Measurements from ENCODE around the gene PLEKHG4.

The PLEKHG4 gene

DNA sequence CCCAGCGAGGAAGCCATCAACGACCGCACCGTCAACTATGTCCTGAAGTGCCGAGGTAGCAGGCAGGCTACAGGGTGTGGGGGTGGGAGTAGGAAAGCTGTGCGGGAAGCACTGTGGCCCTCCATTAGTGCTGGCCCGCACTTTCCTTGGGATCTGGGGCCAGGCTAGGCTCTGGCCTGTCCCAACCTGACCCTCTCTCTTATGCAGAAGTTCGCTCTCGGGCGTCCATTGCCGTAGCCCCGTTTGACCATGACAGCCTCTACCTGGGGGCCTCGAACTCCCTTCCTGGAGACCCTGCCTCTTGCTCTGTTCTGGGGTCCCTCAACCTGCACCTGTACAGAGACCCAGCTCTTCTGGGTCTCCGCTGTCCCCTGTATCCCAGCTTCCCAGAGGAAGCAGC is 8.6 kb downstream of the PLEKHG4 start:
- no peaks in the 10 kb centered on the region for H3K36me3 ChIP-seq (ENCODE audit: control insufficient read depth in 2 of 2, insufficient read depth in 2 of 2, low read length in 2 of 2)
- H3K27me3 ChIP-seq (ENCODE audit: control insufficient read depth in 2 of 2, insufficient read depth in 2 of 2, low read length in 2 of 2), result no peaks in the 10 kb centered on the region
- H3K4me1 ChIP-seq (ENCODE audit: control insufficient read depth in 2 of 2, insufficient read depth in 2 of 2, low read length in 2 of 2), result peaks cover 0 to 4% of the 10 kb centered on the region in 2 donors
- H3K4me3 ChIP-seq (ENCODE audit: low read length in 2 of 2), result no peak overlapping the region
- H3K9me3 ChIP-seq (ENCODE audit: control insufficient read depth in 2 of 2, low read length in 2 of 2), result no peaks in the 10 kb centered on the region
- H3K9ac ChIP-seq (ENCODE audit: low read depth in 1 of 2, low read length in 2 of 2), result no peak overlapping the region
- H3K27ac ChIP-seq (ENCODE audit: low read depth in 2 of 2, low read length in 2 of 2), result no peak overlapping the region

DNA sequence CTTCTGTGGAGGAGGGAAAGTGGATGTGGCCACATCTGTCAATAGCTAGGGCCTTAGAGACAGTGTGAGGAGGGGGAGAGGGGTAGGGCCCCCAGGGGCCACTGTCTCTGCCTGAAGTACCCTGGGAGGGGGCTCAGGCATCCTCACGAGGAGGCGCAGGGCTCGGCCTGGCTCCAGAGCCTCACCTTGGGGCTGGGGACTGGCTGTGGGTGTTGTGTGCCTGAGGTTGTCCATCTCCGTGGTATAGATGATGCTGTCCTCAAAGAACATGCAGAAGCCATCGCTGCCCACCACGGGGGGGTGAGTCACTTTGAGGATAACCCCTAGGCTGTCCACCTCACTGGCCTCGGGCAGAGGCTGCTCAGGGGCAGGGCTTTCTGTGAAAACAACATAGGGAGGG is 12.1 kb downstream of the PLEKHG4 start:
- Histone ChIP-seq H3K9me3 (ENCODE audit: control insufficient read depth in 2 of 2, low read length in 2 of 2) (no peaks in the 10 kb centered on the region), H3K4me1 (ENCODE audit: control insufficient read depth in 2 of 2, insufficient read depth in 2 of 2, low read length in 2 of 2) (no peaks in the 10 kb centered on the region), H3K9ac (ENCODE audit: low read depth in 1 of 2, low read length in 2 of 2) (no peak overlapping the region), H3K27ac (ENCODE audit: low read depth in 2 of 2, low read length in 2 of 2) (no peak overlapping the region), H3K36me3 (ENCODE audit: control insufficient read depth in 2 of 2, insufficient read depth in 2 of 2, low read length in 2 of 2) (no peaks in the 10 kb centered on the region), H3K27me3 (ENCODE audit: control insufficient read depth in 2 of 2, insufficient read depth in 2 of 2, low read length in 2 of 2) (no peaks in the 10 kb centered on the region), H3K4me3 (ENCODE audit: low read length in 2 of 2) (no peak overlapping the region)

- no peaks in the 10 kb centered on the region for H3K27me3 ChIP-seq (ENCODE audit: control insufficient read depth in 2 of 2, insufficient read depth in 2 of 2, low read length in 2 of 2)
- H3K4me1 ChIP-seq (ENCODE audit: control insufficient read depth in 2 of 2, insufficient read depth in 2 of 2, low read length in 2 of 2), result no peaks in the 10 kb centered on the region
- no peak overlapping the region for H3K27ac ChIP-seq (ENCODE audit: low read depth in 2 of 2, low read length in 2 of 2)
These were observed 14.9 kb downstream of the PLEKHG4 start for GRCh38 chr16:67294171-67294757.

GRCh38 chr16:67294938-67295361 is 15.6 kb downstream of the PLEKHG4 start:
- no peak overlapping the region for H3K9ac ChIP-seq (ENCODE audit: low read depth in 1 of 2, low read length in 2 of 2)
- H3K4me1 ChIP-seq (ENCODE audit: control insufficient read depth in 2 of 2, insufficient read depth in 2 of 2, low read length in 2 of 2), result no peaks in the 10 kb centered on the region
- no peaks in the 10 kb centered on the region for H3K36me3 ChIP-seq (ENCODE audit: control insufficient read depth in 2 of 2, insufficient read depth in 2 of 2, low read length in 2 of 2)
- no peak overlapping the region for H3K27ac ChIP-seq (ENCODE audit: low read depth in 2 of 2, low read length in 2 of 2)
- no peak overlapping the region for H3K4me3 ChIP-seq (ENCODE audit: low read length in 2 of 2)
- H3K9me3 ChIP-seq (ENCODE audit: control insufficient read depth in 2 of 2, low read length in 2 of 2), result no peaks in the 10 kb centered on the region
- H3K27me3 ChIP-seq (ENCODE audit: control insufficient read depth in 2 of 2, insufficient read depth in 2 of 2, low read length in 2 of 2), result no peaks in the 10 kb centered on the region

More at GRCh38 chr16:67294171-67294757, 14.9 kb downstream of the PLEKHG4 start:
- H3K9me3 ChIP-seq (ENCODE audit: control insufficient read depth in 2 of 2, low read length in 2 of 2), result no peaks in the 10 kb centered on the region
- no peaks in the 10 kb centered on the region for H3K36me3 ChIP-seq (ENCODE audit: control insufficient read depth in 2 of 2, insufficient read depth in 2 of 2, low read length in 2 of 2)
- H3K4me3 ChIP-seq (ENCODE audit: low read length in 2 of 2), result no peak overlapping the region
- no peak overlapping the region for H3K9ac ChIP-seq (ENCODE audit: low read depth in 1 of 2, low read length in 2 of 2)

DNA sequence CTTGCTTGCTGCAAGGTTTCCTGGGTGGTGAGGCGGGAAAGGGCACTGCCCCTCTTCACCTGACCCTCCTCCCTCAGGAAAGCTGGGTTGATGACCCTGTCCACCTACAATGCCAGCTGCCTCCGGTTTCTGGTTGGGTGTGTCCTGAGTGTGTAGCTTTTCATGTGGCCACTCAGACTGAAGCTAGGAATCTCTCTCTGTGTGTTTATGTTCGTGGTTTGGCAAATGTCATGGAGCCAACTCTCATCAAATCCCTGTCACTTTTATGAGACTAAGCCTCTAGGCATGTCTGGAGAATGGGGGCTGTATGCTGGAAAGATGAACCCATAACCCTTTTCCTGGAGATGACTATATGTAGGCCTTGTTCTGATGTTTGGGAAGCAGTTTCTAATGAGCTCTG is 17.1 kb downstream of the PLEKHG4 start:
- H3K27me3 ChIP-seq (ENCODE audit: control insufficient read depth in 2 of 2, insufficient read depth in 2 of 2, low read length in 2 of 2), result no peaks in the 10 kb centered on the region

GRCh38 chr16:67298277-67298676 is 18.9 kb downstream of the PLEKHG4 start:
- Histone ChIP-seq H3K4me1 (ENCODE audit: control insufficient read depth in 2 of 2, insufficient read depth in 2 of 2, low read length in 2 of 2) (no peaks in the 10 kb centered on the region), H3K27me3 (ENCODE audit: control insufficient read depth in 2 of 2, insufficient read depth in 2 of 2, low read length in 2 of 2) (no peaks in the 10 kb centered on the region), H3K27ac (ENCODE audit: low read depth in 2 of 2, low read length in 2 of 2) (no peak overlapping the region), H3K9ac (ENCODE audit: low read depth in 1 of 2, low read length in 2 of 2) (no peak overlapping the region), H3K36me3 (ENCODE audit: control insufficient read depth in 2 of 2, insufficient read depth in 2 of 2, low read length in 2 of 2) (no peaks in the 10 kb centered on the region), H3K4me3 (ENCODE audit: low read length in 2 of 2) (no peak overlapping the region), H3K9me3 (ENCODE audit: control insufficient read depth in 2 of 2, low read length in 2 of 2) (no peaks in the 10 kb centered on the region)

More for the DNA sequence above, 17.1 kb downstream of the PLEKHG4 start:
- Histone ChIP-seq H3K4me1 (ENCODE audit: control insufficient read depth in 2 of 2, insufficient read depth in 2 of 2, low read length in 2 of 2) (no peaks in the 10 kb centered on the region), H3K36me3 (ENCODE audit: control insufficient read depth in 2 of 2, insufficient read depth in 2 of 2, low read length in 2 of 2) (no peaks in the 10 kb centered on the region), H3K9me3 (ENCODE audit: control insufficient read depth in 2 of 2, low read length in 2 of 2) (no peaks in the 10 kb centered on the region), H3K9ac (ENCODE audit: low read depth in 1 of 2, low read length in 2 of 2) (no peak overlapping the region), H3K4me3 (ENCODE audit: low read length in 2 of 2) (no peak overlapping the region), H3K27ac (ENCODE audit: low read depth in 2 of 2, low read length in 2 of 2) (no peak overlapping the region)

DNA sequence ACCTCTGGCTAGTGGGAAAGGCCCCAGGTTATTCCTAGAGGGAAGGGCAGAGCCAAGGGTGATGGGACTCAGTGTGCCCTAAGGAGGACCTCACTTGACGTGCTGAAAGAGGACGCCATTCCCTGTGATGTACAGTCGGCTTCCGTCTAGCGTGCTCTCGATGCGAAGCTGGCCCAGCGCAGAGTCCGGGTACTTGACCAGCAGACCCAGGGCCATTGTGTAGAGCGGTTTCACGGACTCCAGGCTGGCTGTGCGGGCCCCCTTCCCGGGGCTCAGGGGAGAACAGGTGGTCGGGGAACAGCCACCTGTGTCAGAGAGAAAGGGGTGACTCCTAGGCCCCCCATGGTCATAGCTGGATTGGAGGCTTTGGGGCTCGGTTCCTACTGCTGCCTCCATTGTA is 19.9 kb downstream of the PLEKHG4 start:
- Histone ChIP-seq H3K36me3 (ENCODE audit: control insufficient read depth in 2 of 2, insufficient read depth in 2 of 2, low read length in 2 of 2) (no peaks in the 10 kb centered on the region), H3K4me3 (ENCODE audit: low read length in 2 of 2) (no peak overlapping the region), H3K4me1 (ENCODE audit: control insufficient read depth in 2 of 2, insufficient read depth in 2 of 2, low read length in 2 of 2) (no peaks in the 10 kb centered on the region), H3K27me3 (ENCODE audit: control insufficient read depth in 2 of 2, insufficient read depth in 2 of 2, low read length in 2 of 2) (no peaks in the 10 kb centered on the region), H3K27ac (ENCODE audit: low read depth in 2 of 2, low read length in 2 of 2) (no peak overlapping the region), H3K9ac (ENCODE audit: low read depth in 1 of 2, low read length in 2 of 2) (no peak overlapping the region), H3K9me3 (ENCODE audit: control insufficient read depth in 2 of 2, low read length in 2 of 2) (no peaks in the 10 kb centered on the region)

DNA sequence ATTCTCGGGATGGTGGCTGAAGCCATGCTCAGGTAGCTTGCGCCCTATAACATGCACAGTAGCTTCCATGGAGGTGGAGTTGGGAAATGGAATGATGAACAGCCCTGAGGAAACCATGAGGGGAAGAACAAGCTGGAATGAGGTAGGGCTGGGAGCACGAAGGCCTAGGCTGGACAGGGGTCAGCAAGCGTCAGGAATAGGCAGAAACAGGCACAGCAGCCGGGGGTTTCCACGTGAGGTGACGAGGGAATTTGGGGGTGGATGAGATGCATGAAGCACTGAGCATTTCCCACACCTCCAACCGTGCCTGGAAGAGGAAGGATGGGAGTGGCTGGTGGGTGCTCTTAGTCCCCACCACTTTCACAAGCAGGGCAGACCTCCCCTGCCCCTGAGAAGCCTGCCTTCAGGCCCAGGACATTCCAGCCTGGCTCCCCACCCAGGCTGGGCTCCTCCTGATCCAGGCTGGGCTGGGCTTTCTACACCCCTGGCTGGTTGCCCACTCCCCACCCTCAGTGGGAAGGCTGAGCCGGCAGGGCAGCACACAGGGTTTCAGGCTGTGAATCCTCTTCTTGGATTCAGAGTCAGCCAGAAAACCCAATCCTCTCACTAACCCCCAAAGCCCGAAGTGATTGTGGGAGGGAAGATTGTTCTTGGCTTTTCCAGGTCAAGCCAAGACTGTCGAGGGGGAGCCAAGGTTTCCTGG is 21.9 kb downstream of the PLEKHG4 start:
- Histone ChIP-seq H3K27ac (ENCODE audit: low read depth in 2 of 2, low read length in 2 of 2) (no peak overlapping the region), H3K36me3 (ENCODE audit: control insufficient read depth in 2 of 2, insufficient read depth in 2 of 2, low read length in 2 of 2) (no peaks in the 10 kb centered on the region), H3K27me3 (ENCODE audit: control insufficient read depth in 2 of 2, insufficient read depth in 2 of 2, low read length in 2 of 2) (no peaks in the 10 kb centered on the region), H3K9ac (ENCODE audit: low read depth in 1 of 2, low read length in 2 of 2) (no peak overlapping the region), H3K4me3 (ENCODE audit: low read length in 2 of 2) (no peak overlapping the region), H3K9me3 (ENCODE audit: control insufficient read depth in 2 of 2, low read length in 2 of 2) (no peaks in the 10 kb centered on the region), H3K4me1 (ENCODE audit: control insufficient read depth in 2 of 2, insufficient read depth in 2 of 2, low read length in 2 of 2) (no peaks in the 10 kb centered on the region)

DNA sequence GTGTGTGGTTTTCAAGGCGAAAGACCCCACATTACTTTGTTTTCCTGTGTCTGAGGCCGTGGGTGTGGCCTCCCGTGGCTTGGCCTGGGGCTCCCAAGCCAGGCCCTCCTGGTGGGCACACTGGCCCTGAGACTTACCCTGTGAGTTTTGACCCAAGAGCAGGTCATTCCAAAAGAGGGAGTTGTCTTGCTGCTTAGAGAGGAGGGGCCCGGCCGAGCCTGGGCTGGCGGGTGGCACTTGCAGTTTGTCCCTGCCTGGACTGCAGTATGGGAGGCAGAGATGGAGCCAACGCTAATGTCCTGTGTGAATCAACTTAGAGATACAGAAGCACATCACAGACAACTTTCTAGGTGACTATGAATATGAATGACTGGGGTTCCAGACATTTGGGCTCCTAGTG is 22.7 kb downstream of the PLEKHG4 start:
- Histone ChIP-seq H3K36me3 (ENCODE audit: control insufficient read depth in 2 of 2, insufficient read depth in 2 of 2, low read length in 2 of 2) (no peaks in the 10 kb centered on the region), H3K27ac (ENCODE audit: low read depth in 2 of 2, low read length in 2 of 2) (no peak overlapping the region), H3K4me3 (ENCODE audit: low read length in 2 of 2) (no peak overlapping the region), H3K4me1 (ENCODE audit: control insufficient read depth in 2 of 2, insufficient read depth in 2 of 2, low read length in 2 of 2) (no peaks in the 10 kb centered on the region), H3K9ac (ENCODE audit: low read depth in 1 of 2, low read length in 2 of 2) (no peak overlapping the region), H3K27me3 (ENCODE audit: control insufficient read depth in 2 of 2, insufficient read depth in 2 of 2, low read length in 2 of 2) (no peaks in the 10 kb centered on the region), H3K9me3 (ENCODE audit: control insufficient read depth in 2 of 2, low read length in 2 of 2) (no peaks in the 10 kb centered on the region)

DNA sequence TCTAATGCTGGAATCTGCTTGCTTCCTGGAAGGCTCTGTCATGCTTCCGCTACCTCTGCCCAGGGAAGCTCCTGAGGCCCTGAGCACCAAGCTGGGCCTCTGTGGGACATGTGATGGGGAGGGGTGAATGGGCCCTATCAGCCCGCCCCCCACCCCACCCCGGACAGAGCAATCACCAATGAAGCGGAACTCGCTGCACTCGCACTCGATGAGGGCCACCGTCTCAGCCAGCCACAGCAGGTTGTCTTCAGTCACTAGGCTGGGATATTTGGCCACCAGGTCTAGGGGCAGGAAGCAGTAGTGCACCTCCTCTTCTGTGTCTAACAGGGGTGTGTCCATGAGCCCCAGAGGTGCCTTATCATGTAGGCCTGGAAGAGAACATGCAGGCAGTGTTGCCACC is 23.6 kb downstream of the PLEKHG4 start:
- no peaks in the 10 kb centered on the region for H3K36me3 ChIP-seq (ENCODE audit: control insufficient read depth in 2 of 2, insufficient read depth in 2 of 2, low read length in 2 of 2)
- no peak overlapping the region for H3K9ac ChIP-seq (ENCODE audit: low read depth in 1 of 2, low read length in 2 of 2)
- H3K4me3 ChIP-seq (ENCODE audit: low read length in 2 of 2), result no peak overlapping the region
- H3K9me3 ChIP-seq (ENCODE audit: control insufficient read depth in 2 of 2, low read length in 2 of 2), result no peaks in the 10 kb centered on the region
- no peaks in the 10 kb centered on the region for H3K27me3 ChIP-seq (ENCODE audit: control insufficient read depth in 2 of 2, insufficient read depth in 2 of 2, low read length in 2 of 2)
- no peaks in the 10 kb centered on the region for H3K4me1 ChIP-seq (ENCODE audit: control insufficient read depth in 2 of 2, insufficient read depth in 2 of 2, low read length in 2 of 2)
- no peak overlapping the region for H3K27ac ChIP-seq (ENCODE audit: low read depth in 2 of 2, low read length in 2 of 2)
